Measurements from ENCODE around the gene RAP2B. TPM values are rescaled to one million over a fixed set of nuclear protein-coding genes. Genes with fewer than 3 reads are reported as not detected.

Gene RAP2B
- total RNA-seq, 1 experiment from 2014 or later: 65.7 TPM

DNA sequence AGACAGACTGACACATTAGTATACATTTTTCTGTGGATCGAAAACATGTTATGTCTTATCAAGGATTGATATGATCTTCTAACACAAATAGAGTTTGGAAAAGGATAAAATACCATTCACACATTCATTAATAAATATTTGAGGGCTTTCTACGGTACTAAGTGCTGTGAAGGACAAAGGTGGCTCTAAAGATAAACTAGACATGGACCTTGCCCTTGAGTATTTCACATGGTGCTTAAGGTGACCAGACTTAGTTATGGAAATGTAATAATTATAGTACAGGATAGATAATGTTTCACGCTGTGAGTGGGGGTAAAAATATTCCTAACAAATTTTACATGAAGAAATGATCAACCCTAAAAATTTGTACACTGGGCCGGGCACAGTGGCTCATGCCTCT, 3.8 kb upstream of the RAP2B start:
- no TSS peak for BruUV-seq (replicated peaks)
- no peaks in the 10 kb centered on the region for H3K9me3 Mint-ChIP-seq (ENCODE audit: low read depth, unreplicated experiment)
- intact Hi-C loops (cut with micrococcal nuclease; ENCODE audit: unreplicated experiment): no loop called here
- CTCF ChIA-PET: no interaction called here
- no peaks in the 10 kb centered on the region for H3K27me3 Mint-ChIP-seq (ENCODE audit: unreplicated experiment)
- no peak overlapping the region for H3K4me3 Mint-ChIP-seq (ENCODE audit: low read depth, unreplicated experiment)
- TF ChIP-seq, protein P1, sequence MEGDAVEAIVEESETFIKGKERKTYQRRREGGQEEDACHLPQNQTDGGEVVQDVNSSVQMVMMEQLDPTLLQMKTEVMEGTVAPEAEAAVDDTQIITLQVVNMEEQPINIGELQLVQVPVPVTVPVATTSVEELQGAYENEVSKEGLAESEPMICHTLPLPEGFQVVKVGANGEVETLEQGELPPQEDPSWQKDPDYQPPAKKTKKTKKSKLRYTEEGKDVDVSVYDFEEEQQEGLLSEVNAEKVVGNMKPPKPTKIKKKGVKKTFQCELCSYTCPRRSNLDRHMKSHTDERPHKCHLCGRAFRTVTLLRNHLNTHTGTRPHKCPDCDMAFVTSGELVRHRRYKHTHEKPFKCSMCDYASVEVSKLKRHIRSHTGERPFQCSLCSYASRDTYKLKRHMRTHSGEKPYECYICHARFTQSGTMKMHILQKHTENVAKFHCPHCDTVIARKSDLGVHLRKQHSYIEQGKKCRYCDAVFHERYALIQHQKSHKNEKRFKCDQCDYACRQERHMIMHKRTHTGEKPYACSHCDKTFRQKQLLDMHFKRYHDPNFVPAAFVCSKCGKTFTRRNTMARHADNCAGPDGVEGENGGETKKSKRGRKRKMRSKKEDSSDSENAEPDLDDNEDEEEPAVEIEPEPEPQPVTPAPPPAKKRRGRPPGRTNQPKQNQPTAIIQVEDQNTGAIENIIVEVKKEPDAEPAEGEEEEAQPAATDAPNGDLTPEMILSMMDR (IDR thresholded peaks at IDR 0.05; ENCODE audit: unreplicated experiment): no peak
- peaks cover 49% of the 10 kb centered on the region for H3K36me3 Mint-ChIP-seq (ENCODE audit: insufficient read depth, unreplicated experiment)
- DNase-seq: no peak
- peak overlapping the region; percentile 97 for H3K27ac Mint-ChIP-seq (ENCODE audit: unreplicated experiment)
- H3K4me1 Mint-ChIP-seq (ENCODE audit: low read depth, unreplicated experiment): peaks cover 35% of the 10 kb centered on the region

DNA sequence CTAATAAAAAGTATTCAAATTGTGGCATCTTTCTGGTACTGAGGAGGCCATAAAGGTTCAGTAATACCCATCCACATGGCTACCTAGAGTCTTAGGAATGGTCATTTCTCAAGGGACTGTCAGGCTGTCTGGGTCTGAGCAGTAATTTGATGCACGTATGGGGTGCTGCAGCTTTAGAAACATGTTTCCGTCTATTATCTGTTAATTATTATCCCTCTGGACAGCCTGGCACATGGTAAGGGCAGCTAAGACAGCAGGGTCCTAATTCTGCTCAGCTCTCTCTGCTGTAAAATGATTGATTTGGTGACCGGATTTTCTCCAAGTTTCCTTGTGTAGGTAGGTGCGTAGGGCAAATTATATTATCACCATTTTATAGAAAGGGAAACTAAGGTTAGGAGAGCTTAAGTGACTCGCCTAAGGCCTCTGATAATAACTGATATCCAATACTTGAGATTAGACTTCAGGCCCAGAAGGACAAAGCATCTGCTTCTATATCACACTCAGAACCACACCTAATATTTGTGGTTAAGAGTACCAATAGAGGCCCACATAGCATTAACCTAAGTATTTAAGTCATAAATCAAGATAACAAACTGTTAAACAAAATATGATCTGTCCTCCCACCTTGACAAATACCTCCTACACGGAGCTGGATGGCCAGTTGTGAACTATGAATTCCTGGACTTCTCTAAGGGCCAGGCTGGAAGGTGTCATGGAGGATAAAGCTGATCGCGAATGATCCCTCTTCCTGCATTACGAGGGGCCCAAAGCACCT, 2.9 kb upstream of the RAP2B start:
- intact Hi-C loops (cut with micrococcal nuclease; ENCODE audit: unreplicated experiment): loop anchor here (1.0 kb wide), 2 partner anchors 19 to 63 kb away; no protein-coding TSS in a partner anchor
- H3K36me3 Mint-ChIP-seq (ENCODE audit: insufficient read depth, unreplicated experiment): peaks cover 59% of the 10 kb centered on the region

GRCh38 chr3:153159771-153160397, 2.1 kb upstream of the RAP2B start:
- Mint-ChIP-seq H3K27ac (ENCODE audit: unreplicated experiment) (peak overlapping the region; percentile 97), H3K27me3 (ENCODE audit: unreplicated experiment) (no peaks in the 10 kb centered on the region), H3K4me3 (ENCODE audit: low read depth, unreplicated experiment) (peak overlapping the region; percentile 99), H3K4me1 (ENCODE audit: low read depth, unreplicated experiment) (peaks cover 38% of the 10 kb centered on the region), H3K36me3 (ENCODE audit: insufficient read depth, unreplicated experiment) (peaks cover 66% of the 10 kb centered on the region), H3K9me3 (ENCODE audit: low read depth, unreplicated experiment) (no peaks in the 10 kb centered on the region)
- DNase-seq: peak; percentile 42
- CTCF ChIA-PET: interaction anchor here (0.6 to 4.2 kb wide), 20 partner anchors 15 to 440 kb away, joined by 3 to 34 read pairs (median 4); no protein-coding TSS in a partner anchor
- TF ChIP-seq, protein P1 (IDR thresholded peaks at IDR 0.05; ENCODE audit: unreplicated experiment): no peak
- BruUV-seq (replicated peaks): TSS peak; percentile 42
- intact Hi-C loops (cut with micrococcal nuclease; ENCODE audit: unreplicated experiment): loop anchor here (1.0 to 5.0 kb wide), 5 partner anchors 20 to 607 kb away; no protein-coding TSS in a partner anchor

More for the DNA sequence above, 2.9 kb upstream of the RAP2B start:
- TF ChIP-seq, protein P1 (IDR thresholded peaks at IDR 0.05; ENCODE audit: unreplicated experiment): no peak
- Mint-ChIP-seq H3K27me3 (ENCODE audit: unreplicated experiment) (no peaks in the 10 kb centered on the region), H3K4me1 (ENCODE audit: low read depth, unreplicated experiment) (peaks cover 35% of the 10 kb centered on the region), H3K4me3 (ENCODE audit: low read depth, unreplicated experiment) (peak overlapping the region; percentile 99), H3K27ac (ENCODE audit: unreplicated experiment) (peak overlapping the region; percentile 97), H3K9me3 (ENCODE audit: low read depth, unreplicated experiment) (no peaks in the 10 kb centered on the region)
- CTCF ChIA-PET: interaction anchor here (0.8 to 4.2 kb wide), 17 partner anchors 14 to 441 kb away, joined by 3 to 34 read pairs (median 3); no protein-coding TSS in a partner anchor
- peak; percentile 74 for DNase-seq
- no TSS peak for BruUV-seq (replicated peaks)

DNA sequence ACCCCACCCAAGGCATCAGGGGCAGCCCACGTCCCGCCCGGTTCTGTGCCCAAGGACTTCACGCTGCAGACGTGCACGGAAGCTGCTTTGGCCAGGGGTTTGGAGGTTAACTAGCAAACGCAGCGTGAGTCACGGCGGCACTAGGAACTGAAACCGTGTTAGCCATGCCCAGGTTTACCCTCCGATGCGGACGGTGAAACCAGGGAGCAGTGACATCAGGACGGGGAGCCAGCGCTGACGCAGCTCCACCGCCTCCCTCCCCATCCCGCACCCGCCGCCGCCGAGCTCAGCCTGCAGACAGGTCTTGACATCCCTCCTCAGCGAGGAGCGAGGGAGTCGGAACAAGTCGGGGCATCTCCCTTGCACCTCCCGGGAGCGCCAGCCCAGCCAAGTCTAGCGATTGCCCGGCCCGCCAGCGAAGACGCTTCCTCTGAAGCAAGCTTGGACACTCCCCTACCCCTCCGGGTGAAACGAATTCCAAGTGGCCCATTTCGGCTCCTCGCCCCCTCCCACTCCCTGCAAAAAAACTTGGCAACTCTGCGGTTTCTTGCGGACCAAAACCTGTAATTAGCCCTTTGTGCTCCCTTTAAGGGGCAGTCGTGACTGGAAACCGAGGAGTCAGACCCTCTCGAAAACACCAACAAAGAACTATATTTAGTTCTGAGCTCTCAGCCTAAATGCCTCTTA, 1.4 kb upstream of the RAP2B start:
- BruUV-seq (replicated peaks): no TSS peak
- Mint-ChIP-seq H3K27me3 (ENCODE audit: unreplicated experiment) (no peaks in the 10 kb centered on the region), H3K36me3 (ENCODE audit: insufficient read depth, unreplicated experiment) (peaks cover 73% of the 10 kb centered on the region), H3K27ac (ENCODE audit: unreplicated experiment) (peak overlapping the region; percentile 97), H3K4me3 (ENCODE audit: low read depth, unreplicated experiment) (peak overlapping the region; percentile 99), H3K9me3 (ENCODE audit: low read depth, unreplicated experiment) (no peaks in the 10 kb centered on the region), H3K4me1 (ENCODE audit: low read depth, unreplicated experiment) (peaks cover 45% of the 10 kb centered on the region)
- TF ChIP-seq, protein P1 (IDR thresholded peaks at IDR 0.05; ENCODE audit: unreplicated experiment): no peak
- CTCF ChIA-PET: interaction anchor here (0.5 to 4.2 kb wide), 33 partner anchors 11 to 608 kb away, joined by 3 to 34 read pairs (median 4); no protein-coding TSS in a partner anchor
- intact Hi-C loops (cut with micrococcal nuclease; ENCODE audit: unreplicated experiment): loop anchor here (1.0 to 5.0 kb wide), 5 partner anchors 109 to 607 kb away; no protein-coding TSS in a partner anchor
- peak; percentile 90 for DNase-seq

Data from Calu3 (cell line).